ENCODE data around the gene ATP5F1E. TPM values are rescaled to one million over a fixed set of nuclear protein-coding genes. Genes with fewer than 3 reads are reported as not detected.

ATP5F1E gene
- total RNA-seq, 2 experiments from 2014 or later, result 51.1 to 53.1 TPM

DNA sequence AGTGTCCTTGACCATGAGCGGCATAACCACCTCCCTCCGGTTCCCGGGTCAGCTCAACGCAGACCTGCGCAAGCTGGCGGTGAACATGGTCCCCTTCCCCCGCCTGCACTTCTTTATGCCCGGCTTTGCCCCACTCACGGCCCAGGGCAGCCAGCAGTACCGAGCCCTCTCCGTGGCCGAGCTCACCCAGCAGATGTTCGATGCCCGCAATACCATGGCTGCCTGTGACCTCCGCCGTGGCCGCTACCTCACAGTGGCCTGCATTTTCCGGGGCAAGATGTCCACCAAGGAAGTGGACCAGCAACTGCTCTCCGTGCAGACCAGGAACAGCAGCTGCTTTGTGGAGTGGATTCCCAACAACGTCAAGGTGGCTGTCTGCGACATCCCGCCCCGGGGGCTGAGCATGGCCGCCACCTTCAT lies 8.0 kb downstream of the ATP5F1E start:
- ChIA-PET POLR2A (interaction anchor here (1.3 kb wide), 1 partner anchor 9 kb away, joined by 4 read pairs; no protein-coding TSS in a partner anchor), CTCF (no interaction called here)
- Histone ChIP-seq H3K27me3 (ENCODE audit: control insufficient read depth in 1 of 2, insufficient read depth in 2 of 2, low read length in 2 of 2) (no peaks in the 10 kb centered on the region), H3K4me3 (ENCODE audit: low read length) (no peak overlapping the region), H3K36me3 (ENCODE audit: insufficient read depth, low read length) (peaks cover 65% of the 10 kb centered on the region), H3K9me3 (ENCODE audit: control insufficient read depth in 1 of 2, insufficient read depth in 1 of 2, low read length in 2 of 2) (no peaks in the 10 kb centered on the region), H3K4me1 (ENCODE audit: insufficient read depth, low read length) (peaks cover 16% of the 10 kb centered on the region), H3K27ac (ENCODE audit: low read depth in 1 of 2, low read length in 2 of 2) (no peak overlapping the region)
- H3K27ac Mint-ChIP-seq, result no peak overlapping the region
- H3K4me1 Mint-ChIP-seq (ENCODE audit: low read depth), result peaks cover 41% of the 10 kb centered on the region
- TF ChIP-seq, protein P1, sequence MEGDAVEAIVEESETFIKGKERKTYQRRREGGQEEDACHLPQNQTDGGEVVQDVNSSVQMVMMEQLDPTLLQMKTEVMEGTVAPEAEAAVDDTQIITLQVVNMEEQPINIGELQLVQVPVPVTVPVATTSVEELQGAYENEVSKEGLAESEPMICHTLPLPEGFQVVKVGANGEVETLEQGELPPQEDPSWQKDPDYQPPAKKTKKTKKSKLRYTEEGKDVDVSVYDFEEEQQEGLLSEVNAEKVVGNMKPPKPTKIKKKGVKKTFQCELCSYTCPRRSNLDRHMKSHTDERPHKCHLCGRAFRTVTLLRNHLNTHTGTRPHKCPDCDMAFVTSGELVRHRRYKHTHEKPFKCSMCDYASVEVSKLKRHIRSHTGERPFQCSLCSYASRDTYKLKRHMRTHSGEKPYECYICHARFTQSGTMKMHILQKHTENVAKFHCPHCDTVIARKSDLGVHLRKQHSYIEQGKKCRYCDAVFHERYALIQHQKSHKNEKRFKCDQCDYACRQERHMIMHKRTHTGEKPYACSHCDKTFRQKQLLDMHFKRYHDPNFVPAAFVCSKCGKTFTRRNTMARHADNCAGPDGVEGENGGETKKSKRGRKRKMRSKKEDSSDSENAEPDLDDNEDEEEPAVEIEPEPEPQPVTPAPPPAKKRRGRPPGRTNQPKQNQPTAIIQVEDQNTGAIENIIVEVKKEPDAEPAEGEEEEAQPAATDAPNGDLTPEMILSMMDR (IDR thresholded peaks at IDR 0.05), result no peak
- H3K4me3 Mint-ChIP-seq, result no peak overlapping the region
- ATAC-seq (ENCODE audit: poor library complexity), result no peak
- DNase-seq, result no peak
- H3K27me3 Mint-ChIP-seq, result no peaks in the 10 kb centered on the region
- H3K9me3 Mint-ChIP-seq, result no peaks in the 10 kb centered on the region
- peaks cover 69% of the 10 kb centered on the region for H3K36me3 Mint-ChIP-seq (ENCODE audit: low read depth)
- intact Hi-C loops (cut with DNase I, micrococcal nuclease), result no loop called here

DNA sequence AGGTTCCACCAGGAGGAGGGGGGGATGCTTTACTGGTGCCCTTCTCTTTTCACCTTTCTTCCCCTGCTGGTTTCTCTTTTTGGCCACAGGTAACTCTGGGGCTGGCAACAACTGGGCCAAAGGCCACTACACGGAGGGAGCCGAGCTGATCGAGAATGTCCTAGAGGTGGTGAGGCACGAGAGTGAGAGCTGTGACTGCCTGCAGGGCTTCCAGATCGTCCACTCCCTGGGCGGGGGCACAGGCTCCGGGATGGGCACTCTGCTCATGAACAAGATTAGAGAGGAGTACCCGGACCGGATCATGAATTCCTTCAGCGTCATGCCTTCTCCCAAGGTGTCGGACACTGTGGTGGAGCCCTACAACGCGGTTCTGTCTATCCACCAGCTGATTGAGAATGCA lies 8.5 kb downstream of the ATP5F1E start:
- Histone ChIP-seq H3K9me3 (ENCODE audit: control insufficient read depth in 1 of 2, insufficient read depth in 1 of 2, low read length in 2 of 2) (no peaks in the 10 kb centered on the region), H3K4me1 (ENCODE audit: insufficient read depth, low read length) (peaks cover 12% of the 10 kb centered on the region), H3K36me3 (ENCODE audit: insufficient read depth, low read length) (peaks cover 60% of the 10 kb centered on the region), H3K27me3 (ENCODE audit: control insufficient read depth in 1 of 2, insufficient read depth in 2 of 2, low read length in 2 of 2) (no peaks in the 10 kb centered on the region), H3K4me3 (ENCODE audit: low read length) (no peak overlapping the region), H3K27ac (ENCODE audit: low read depth in 1 of 2, low read length in 2 of 2) (no peak overlapping the region)
- intact Hi-C loops (cut with DNase I, micrococcal nuclease), result no loop called here
- Mint-ChIP-seq H3K4me3 (no peak overlapping the region), H3K27ac (no peak overlapping the region), H3K9me3 (no peaks in the 10 kb centered on the region), H3K4me1 (ENCODE audit: low read depth) (peaks cover 36% of the 10 kb centered on the region), H3K27me3 (no peaks in the 10 kb centered on the region), H3K36me3 (ENCODE audit: low read depth) (peaks cover 64% of the 10 kb centered on the region)
- TF ChIP-seq, protein P1 (IDR thresholded peaks at IDR 0.05), result no peak
- POLR2A ChIA-PET, result interaction anchor here (1.3 kb wide), 1 partner anchor 9 kb away, joined by 4 read pairs; no protein-coding TSS in a partner anchor
- DNase-seq, result no peak
- ATAC-seq (ENCODE audit: poor library complexity), result no peak
- CTCF ChIA-PET, result no interaction called here

DNA sequence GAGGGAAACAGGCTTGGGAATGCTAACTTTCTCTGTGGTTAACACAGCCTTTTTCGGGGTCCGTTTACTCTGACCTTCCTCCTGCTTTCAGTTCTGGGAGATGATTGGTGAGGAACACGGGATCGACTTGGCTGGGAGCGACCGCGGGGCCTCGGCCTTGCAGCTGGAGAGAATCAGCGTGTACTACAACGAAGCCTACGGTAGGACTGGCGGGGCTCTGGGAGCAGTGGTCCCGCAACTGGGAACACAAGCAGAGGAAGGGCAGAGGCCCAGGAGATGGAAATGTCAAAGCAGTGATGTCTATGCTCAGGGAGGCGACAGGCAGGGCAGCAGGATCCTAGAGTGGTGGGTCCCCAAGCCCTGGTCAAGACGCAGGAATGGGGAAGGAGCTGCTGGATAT lies 9.4 kb downstream of the ATP5F1E start:
- peaks cover 53% of the 10 kb centered on the region for H3K36me3 ChIP-seq (ENCODE audit: insufficient read depth, low read length)
- TF ChIP-seq, protein P1 (IDR thresholded peaks at IDR 0.05), result no peak
- Mint-ChIP-seq H3K36me3 (ENCODE audit: low read depth) (peaks cover 56% of the 10 kb centered on the region), H3K9me3 (no peaks in the 10 kb centered on the region), H3K27ac (no peak overlapping the region), H3K4me3 (no peak overlapping the region), H3K27me3 (no peaks in the 10 kb centered on the region), H3K4me1 (ENCODE audit: low read depth) (peaks cover 30% of the 10 kb centered on the region)
- ChIA-PET POLR2A (interaction anchor here (1.3 to 1.6 kb wide), 2 partner anchors 10 kb away, joined by 3 to 4 read pairs; partner anchors contain the start of gene ATP5F1E), CTCF (no interaction called here)
- intact Hi-C loops (cut with DNase I, micrococcal nuclease), result no loop called here
- ATAC-seq (ENCODE audit: poor library complexity) (no peak), DNase-seq (no peak)
- H3K27me3 ChIP-seq (ENCODE audit: control insufficient read depth in 1 of 2, insufficient read depth in 2 of 2, low read length in 2 of 2), result no peaks in the 10 kb centered on the region
- H3K4me1 ChIP-seq (ENCODE audit: insufficient read depth, low read length), result peaks cover 10% of the 10 kb centered on the region
- H3K9me3 ChIP-seq (ENCODE audit: control insufficient read depth in 1 of 2, insufficient read depth in 1 of 2, low read length in 2 of 2), result no peaks in the 10 kb centered on the region
- no peak overlapping the region for H3K4me3 ChIP-seq (ENCODE audit: low read length)
- H3K27ac ChIP-seq (ENCODE audit: low read depth in 1 of 2, low read length in 2 of 2), result no peak overlapping the region

Data from CD4-positive, alpha-beta T cell (primary cell).